H1 (cell line): ENCODE results near the gene LINC00632. TPM values are rescaled to one million over a fixed set of nuclear protein-coding genes. Genes with fewer than 3 reads are reported as not detected.

Experiments
- CTCF ChIA-PET: fragments of 300-600 bp; sonication (Branson Sonifier 250); formaldehyde crosslinking; loops from one replicate; lab custom pipeline; 2021; ENCODE audit not compliant: partially characterized antibody; lab: Charles Lee
- POLR2A ChIA-PET: fragments of 300-600 bp; sonication (Branson Sonifier 250); formaldehyde crosslinking; loops from one replicate; lab custom pipeline; 2021; ENCODE audit warnings: inconsistent platforms; ENCODE audit not compliant: partially characterized antibody; lab: Charles Lee
- DNase-seq, 2 experiments: peaks; one replicate each; pipeline versions ENCODE4 v3.0.0 to v3.0.0-alpha.2; 2010 to 2022; ENCODE audit warnings: low spot score in 2 of 2, low read depth in 1 of 2, mixed read lengths in 1 of 2
- FAIRE-seq: peaks from 2 replicates; lab custom pipeline; 2011; peaks lifted over from hg19 to GRCh38; lab: Jason Lieb, UNC
- H2AFZ ChIP-seq: 2 replicates; pipeline ENCODE4 v1.8.1; 2012; ENCODE audit warnings: low read length, inconsistent platforms
- H2AK5ac ChIP-seq: 2 replicates; pipeline ENCODE4 v1.6.1; 2013; ENCODE audit warnings: low read depth, low read length
- H2BK120ac ChIP-seq: replicated peaks from 2 replicates; pipeline ENCODE3; 2013; ENCODE audit warnings: low read depth, low read length, inconsistent platforms
- H2BK12ac ChIP-seq: 2 replicates; pipeline ENCODE4 v1.6.1; 2013; ENCODE audit warnings: low read depth, low read length
- H2BK15ac ChIP-seq: 2 replicates; pipeline ENCODE4 v1.6.1; 2013; ENCODE audit warnings: low read length
- H2BK20ac ChIP-seq: 2 replicates; pipeline ENCODE4 v1.6.1; 2013; ENCODE audit warnings: low read length
- H2BK5ac ChIP-seq: 2 replicates; pipeline ENCODE4 v1.6.1; 2013; ENCODE audit warnings: low read depth, low read length
- H3K14ac ChIP-seq: 2 replicates; pipeline ENCODE4 v1.6.1; 2013; ENCODE audit warnings: inconsistent platforms; ENCODE audit not compliant: insufficient read length
- H3K18ac ChIP-seq: 2 replicates; pipeline ENCODE4 v1.6.1; 2013; ENCODE audit warnings: low read length; ENCODE audit errors: extremely low read depth
- H3K23ac ChIP-seq: 2 replicates; pipeline ENCODE4 v1.6.1; 2013; ENCODE audit warnings: inconsistent platforms; ENCODE audit not compliant: insufficient read length
- H3K23me2 ChIP-seq: 2 replicates; pipeline ENCODE4 v1.6.1; 2013; ENCODE audit warnings: low read depth, low read length
- H3K27ac ChIP-seq: 2 replicates; pipeline ENCODE4 v1.6.1; 2011; ENCODE audit warnings: low read depth, low read length, inconsistent platforms
- H3K27me3 ChIP-seq, 4 experiments: replicated peaks in 1 of 4; 1 replicate in 1 of 4; 2 replicates in 3 of 4; pipeline versions ENCODE4 v1.6.1 to v1.8.1; 2011 to 2013; ENCODE audit warnings: low read length in 3 of 4, mild to moderate bottlenecking in 3 of 4, inconsistent platforms in 2 of 4, mixed read lengths in 2 of 4, moderate library complexity in 1 of 4; ENCODE audit not compliant: control insufficient read depth in 3 of 4, insufficient read depth in 3 of 4; ENCODE audit errors: extremely low read depth in 1 of 4
- H3K36me3 ChIP-seq, 4 experiments: 2 replicates each; pipeline versions ENCODE4 v1.6.1 to v1.8.1; 2011 to 2013; ENCODE audit warnings: mild to moderate bottlenecking in 4 of 4, low read length in 3 of 4, moderate library complexity in 2 of 4, control low read depth in 1 of 4, inconsistent platforms in 1 of 4; ENCODE audit not compliant: insufficient read depth in 4 of 4, control insufficient read depth in 2 of 4
- H3K4ac ChIP-seq: replicated peaks from 2 replicates; pipeline ENCODE3; 2013; ENCODE audit warnings: low read length, low read depth, mixed read lengths, inconsistent platforms; ENCODE audit not compliant: insufficient read length
- H3K4me1 ChIP-seq, 4 experiments: replicated peaks in 1 of 4; 1 replicate in 1 of 4; 2 replicates in 3 of 4; pipeline versions ENCODE4 v1.6.1 to v1.8.1; 2011 to 2013; ENCODE audit warnings: low read length in 3 of 4, inconsistent platforms in 2 of 4, mixed read lengths in 1 of 4; ENCODE audit not compliant: insufficient read depth in 4 of 4, control insufficient read depth in 3 of 4
- H3K4me2 ChIP-seq, 2 experiments: 2 replicates each; pipeline versions ENCODE4 v1.6.1 to v1.8.1; 2011 to 2013; ENCODE audit warnings: low read depth in 2 of 2, low read length in 2 of 2, control low read depth in 1 of 2, inconsistent platforms in 1 of 2, mild to moderate bottlenecking in 1 of 2; ENCODE audit not compliant: insufficient read depth in 1 of 2
- H3K4me3 ChIP-seq, 4 experiments: fragments of 200-600, 300-600 bp in 1 of 4; sonication (generic), shearing (Covaris generic), sonication (Bioruptor Twin) in 1 of 4; 2 replicates each; pipeline versions ENCODE4 v1.5.1 to v1.8.1; 2011 to 2016; ENCODE audit warnings: low read length in 4 of 4, low read depth in 3 of 4, control low read depth in 2 of 4, inconsistent platforms in 2 of 4, mild to moderate bottlenecking in 2 of 4, mixed read lengths in 1 of 4, moderate library complexity in 1 of 4; ENCODE audit not compliant: insufficient read depth in 2 of 4; ENCODE audit errors: extremely low read depth in 1 of 4
- H3K56ac ChIP-seq: replicated peaks from 2 replicates; pipeline ENCODE3; 2013; ENCODE audit warnings: low read depth, mild to moderate bottlenecking, mixed read lengths, low read length, inconsistent platforms; ENCODE audit not compliant: insufficient read length
- H3K79me1 ChIP-seq: 2 replicates; pipeline ENCODE4 v1.6.1; 2013; ENCODE audit warnings: low read depth, low read length, control low read depth
- H3K79me2 ChIP-seq, 2 experiments: 2 replicates each; pipeline versions ENCODE4 v1.6.1 to v1.8.1; 2012 to 2013; ENCODE audit warnings: low read length in 2 of 2, mild to moderate bottlenecking in 2 of 2, inconsistent platforms in 1 of 2; ENCODE audit not compliant: insufficient read depth in 2 of 2, control insufficient read depth in 1 of 2
- H3K9ac ChIP-seq, 4 experiments: replicated peaks in 1 of 4; 1 replicate in 1 of 4; 2 replicates in 3 of 4; pipeline versions ENCODE4 v1.6.1 to v1.8.1; 2011 to 2013; ENCODE audit warnings: low read depth in 3 of 4, low read length in 3 of 4, control low read depth in 2 of 4, mild to moderate bottlenecking in 2 of 4, moderate library complexity in 2 of 4, inconsistent platforms in 1 of 4; ENCODE audit errors: extremely low read depth in 1 of 4
- H3K9me3 ChIP-seq, 2 experiments: 2 replicates each; pipeline versions ENCODE4 v1.6.1 to v1.8.1; 2012 to 2013; ENCODE audit warnings: mild to moderate bottlenecking in 2 of 2, moderate library complexity in 2 of 2, control low read depth in 1 of 2, inconsistent platforms in 1 of 2, low read depth in 1 of 2, low read length in 1 of 2, mixed read lengths in 1 of 2; ENCODE audit not compliant: insufficient read depth in 2 of 2
- H4K20me1 ChIP-seq, 2 experiments: replicated peaks in 1 of 2; 2 replicates each; pipeline versions ENCODE3 to v1.8.1; 2011 to 2013; ENCODE audit warnings: inconsistent platforms in 2 of 2, low read length in 2 of 2, mild to moderate bottlenecking in 1 of 2; ENCODE audit not compliant: insufficient read depth in 2 of 2, control insufficient read depth in 1 of 2
- H4K5ac ChIP-seq: 2 replicates; pipeline ENCODE4 v1.6.1; 2013; ENCODE audit warnings: low read length, low read depth, mixed read lengths, inconsistent platforms; ENCODE audit not compliant: insufficient read length
- H4K8ac ChIP-seq: 2 replicates; pipeline ENCODE4 v1.8.0; 2013; ENCODE audit warnings: mild to moderate bottlenecking, moderate library complexity, low read length, inconsistent platforms; ENCODE audit not compliant: insufficient read depth; ENCODE audit errors: extremely low read depth
- H4K91ac ChIP-seq: replicated peaks from 2 replicates; pipeline ENCODE3; 2013; ENCODE audit warnings: low read length, mixed read lengths, inconsistent platforms; ENCODE audit not compliant: insufficient read length
- EP300 ChIP-seq, 2 experiments: IDR thresholded peaks; 1 replicate in 1 of 2; 2 replicates in 1 of 2; pipeline ENCODE4 v1.6.1; 2011 to 2012; ENCODE audit warnings: low read depth in 2 of 2, low read length in 2 of 2, mild to moderate bottlenecking in 2 of 2, borderline replicate concordance in 1 of 2, inconsistent platforms in 1 of 2, moderate library complexity in 1 of 2
- POLR2A ChIP-seq, 2 experiments: IDR thresholded peaks; 1 replicate in 1 of 2; 2 replicates in 1 of 2; pipeline ENCODE4 v1.6.1; 2011; ENCODE audit warnings: low read depth in 2 of 2, low read length in 2 of 2, mild to moderate bottlenecking in 2 of 2; ENCODE audit errors: control extremely low read depth in 1 of 2
- SIRT6 ChIP-seq: IDR thresholded peaks from one replicate; pipeline ENCODE4 v1.7.1; 2012; ENCODE audit warnings: low read length, inconsistent platforms
- TAF1 ChIP-seq: IDR thresholded peaks from 2 replicates; pipeline ENCODE4 v1.6.1; 2011; ENCODE audit warnings: mild to moderate bottlenecking, low read depth, low read length
- TEAD4 ChIP-seq: IDR thresholded peaks from 2 replicates; pipeline ENCODE4 v1.6.1; 2012; ENCODE audit warnings: low read depth, low read length, inconsistent platforms, mixed read lengths
- WGBS, 2 experiments: shearing (Covaris generic) in 1 of 2; methylation state at CpG; one replicate each; pipeline versions ENCODE4 v1.1.6 to v1.1.7; 2013 to 2015; ENCODE audit warnings: low lambda C conversion rate in 2 of 2, mixed read lengths in 2 of 2, inconsistent platforms in 1 of 2, low coverage in 1 of 2, missing lambda C conversion rate in 1 of 2; ENCODE audit not compliant: insufficient replicate concordance in 2 of 2, insufficient coverage in 1 of 2, insufficient read length in 1 of 2; ENCODE audit errors: extremely low coverage in 1 of 2, missing lambda C conversion rate in 1 of 2; 5-methylcytosine and 5-hydroxymethylcytosine counted together
- polyA plus RNA-seq, 7 experiments: library from polyadenylated mRNA; depleted of rRNA in 3 of 7; stranded (reverse) in 5 of 7; unstranded in 2 of 7; fragments of >200 nt in 5 of 7; fragments of 200-250 nt in 2 of 7; gene quantifications; 1 replicate in 5 of 7; 2 replicates in 1 of 7; 4 replicates in 1 of 7; pipeline versions ENCODE4 v1.2.1 to v1.2.3, GENCODE V29; 2011 to 2013; ENCODE audit warnings: missing spikeins in 2 of 7, mixed read lengths in 2 of 7
- total RNA-seq: library from RNA; stranded (reverse); fragmentation: NEBNext Ultra II Directional; extraction: Animal tissue kit (Norgen Biotek cat#: 25700); gene quantifications from 2 replicates; pipeline ENCODE4 v1.2.1, GENCODE V29; 2021

The LINC00632 gene
- total and polyA plus RNA-seq, 2 of the 8 experiments (the other 6 are each of a cell fraction or from before 2014, with no cell fraction given): 24.5 to 85.1 TPM

GRCh38 chrX:140712413-140713173 is 3.0 kb downstream of the LINC00632 start:
- no peak overlapping the region for H3K14ac ChIP-seq
- no peak overlapping the region for H2AFZ ChIP-seq
- DNase-seq (peak; percentile 17 to 44), FAIRE-seq (no peak)
- H3K18ac ChIP-seq: no peak overlapping the region
- H3K79me2 ChIP-seq: no peaks in the 10 kb centered on the region
- H2BK15ac ChIP-seq: 0 out of 2 replicates have a peak overlapping the region, but pooled peaks have one; percentile 46
- H4K20me1 ChIP-seq: no peaks in the 10 kb centered on the region
- peak overlapping the region in 1 of 4 experiments; percentile 61; a peak in 3 of 7 replicates for H3K9ac ChIP-seq
- ChIA-PET CTCF (no interaction called here), POLR2A (interaction anchor here (0.6 to 1.6 kb wide), 2 partner anchors 52 to 793 kb away, joined by 3 to 4 read pairs; no protein-coding TSS in a partner anchor)
- H4K5ac ChIP-seq: no peak overlapping the region
- H2BK12ac ChIP-seq: no peak overlapping the region
- H3K23me2 ChIP-seq: no peaks in the 10 kb centered on the region
- no peaks in the 10 kb centered on the region for H3K9me3 ChIP-seq
- H3K4me3 ChIP-seq: peak overlapping the region in 1 of 4 experiments; percentile 36; a peak in 1 of 8 replicates
- H2BK20ac ChIP-seq: no peak overlapping the region
- H2AK5ac ChIP-seq: no peak overlapping the region
- no peaks in the 10 kb centered on the region for H3K79me1 ChIP-seq
- H2BK120ac ChIP-seq: no peak overlapping the region
- 0 out of 2 replicates have a peak, but pooled peaks have one; percentile 32 for TF ChIP-seq TAF1
- 0 out of 2 replicates have a peak, but pooled peaks have one; percentile 34 for TF ChIP-seq TEAD4
- no peak for TF ChIP-seq SIRT6
- TF ChIP-seq EP300 (IDR thresholded peaks at IDR 0.05; ENCODE audit: borderline replicate concordance in 1 of 2, low read depth in 2 of 2, low read length in 2 of 2): peak in 1 of 2 experiments; percentile 52; a peak in 1 of 3 replicates
- TF ChIP-seq POLR2A (IDR thresholded peaks at IDR 0.05; ENCODE audit: control extremely low read depth in 1 of 2, low read depth in 2 of 2, low read length in 2 of 2): peak in 1 of 2 experiments; percentile 40; a peak in 1 of 3 replicates
- H4K8ac ChIP-seq: no peak overlapping the region; the same call in 1 of the 2 replicates
- H3K23ac ChIP-seq: no peak overlapping the region
- H3K56ac ChIP-seq: no peak overlapping the region
- H3K27ac ChIP-seq: peak overlapping the region; percentile 58; the same call in 1 of the 2 replicates
- H3K4me1 ChIP-seq: no peaks in the 10 kb centered on the region
- no peak overlapping the region for H4K91ac ChIP-seq
- H2BK5ac ChIP-seq: no peak overlapping the region
- H3K4me2 ChIP-seq: peak overlapping the region in 1 of 2 experiments; percentile 7; a peak in 2 of 4 replicates
- no peaks in the 10 kb centered on the region for H3K36me3 ChIP-seq
- whole genome bisulfite sequencing, 2 experiments: 55% methylated on average over 12 of the region's 16 CpGs; no CpG with 5 or more reads in 1 of the 2 experiments
- no peak overlapping the region for H3K4ac ChIP-seq
- H3K27me3 ChIP-seq: no peaks in the 10 kb centered on the region; a peak in 1 of 7 replicates
